Smooth muscle cell (in vitro differentiated cells): ENCODE measurements around the gene RCL1. TPM values are rescaled to one million over a fixed set of nuclear protein-coding genes. Genes with fewer than 3 reads are reported as not detected.
"Not testable (repeated sequence)": the region's sequence is repeated elsewhere in the genome, so short reads cannot be mapped to it uniquely, and the experiment has no call there.

Source experiments
- DNase-seq: peaks from one replicate; lab custom pipeline; 2025; ENCODE audit not compliant: unreplicated experiment; lab: John Stamatoyannopoulos, UW
- H2AFZ ChIP-seq: fragments of 200-600 bp; sonication (generic); 2 replicates; pipeline ENCODE4 v1.6.0; 2016; ENCODE audit warnings: antibody characterized with exemption, low read depth, mild to moderate bottlenecking
- H3F3A ChIP-seq: fragments of 200-600 bp; sonication (generic); 2 replicates; pipeline ENCODE4 v1.6.0; 2017; ENCODE audit warnings: antibody characterized with exemption, low read depth
- H3K27ac ChIP-seq: fragments of 200-600 bp; sonication (generic); 2 replicates; pipeline ENCODE4 v1.5.1; 2016; ENCODE audit warnings: low read depth, mild to moderate bottlenecking
- H3K27me3 ChIP-seq: fragments of 200-600 bp; sonication (generic); 2 replicates; pipeline ENCODE4 v1.6.1; 2016; ENCODE audit warnings: low read depth, mild to moderate bottlenecking
- H3K36me3 ChIP-seq: fragments of 200-600 bp; sonication (generic); 2 replicates; pipeline ENCODE4 v1.5.1; 2016; ENCODE audit warnings: low read depth
- H3K4me1 ChIP-seq: fragments of 200-600 bp; sonication (generic); 2 replicates; pipeline ENCODE4 v1.5.1; 2016; ENCODE audit warnings: low read depth
- H3K4me2 ChIP-seq: fragments of 200-600 bp; sonication (generic); 2 replicates; pipeline ENCODE4 v1.6.0; 2016; ENCODE audit warnings: mild to moderate bottlenecking
- H3K4me3 ChIP-seq: fragments of 200-600 bp; sonication (generic); 2 replicates; pipeline ENCODE4 v1.5.1; 2016; ENCODE audit warnings: mild to moderate bottlenecking
- H3K79me2 ChIP-seq: fragments of 200-600 bp; sonication (generic); 2 replicates; pipeline ENCODE4 v1.6.0; 2016; ENCODE audit warnings: low read depth, mild to moderate bottlenecking
- H3K9ac ChIP-seq: fragments of 200-600 bp; sonication (generic); 2 replicates; pipeline ENCODE4 v1.6.0; 2016; ENCODE audit warnings: low read depth
- H3K9me3 ChIP-seq: fragments of 200-600 bp; sonication (generic); replicated peaks from 2 replicates; pipeline ENCODE4 v1.5.1; 2016; ENCODE audit warnings: low read depth
- H4K20me1 ChIP-seq: fragments of 200-600 bp; sonication (generic); 2 replicates; pipeline ENCODE4 v1.6.0; 2016; ENCODE audit warnings: low read depth
- WGBS: methylation state at CpG from one replicate; pipeline ENCODE4 v1.1.7; 2016; ENCODE audit warnings: low lambda C conversion rate; 5-methylcytosine and 5-hydroxymethylcytosine counted together
- polyA plus RNA-seq: library from polyadenylated mRNA; unstranded; fragments of >200 nt; fragmentation: Nextera tagmentation; extraction: Ambion mirVana; gene quantifications from 2 replicates; pipeline ENCODE4 v1.2.1, GENCODE V29; 2016
- total RNA-seq: library from RNA; depleted of rRNA; stranded (reverse); fragments of >200 nt; gene quantifications from 2 replicates; pipeline ENCODE4 v1.2.3, GENCODE V29; 2014
- TF ChIP-seq, protein P1 (sequence below): fragments of 200-600 bp; sonication (generic); IDR thresholded peaks from 2 replicates; pipeline ENCODE4 v1.5.1; 2017; ENCODE audit warnings: borderline replicate concordance, mild to moderate bottlenecking, antibody characterized with exemption; ENCODE audit not compliant: insufficient read depth, poor library complexity, severe bottlenecking

The RCL1 gene
- total and polyA plus RNA-seq, 2 experiments from 2014 or later, result 7.9 to 11.1 TPM

DNA sequence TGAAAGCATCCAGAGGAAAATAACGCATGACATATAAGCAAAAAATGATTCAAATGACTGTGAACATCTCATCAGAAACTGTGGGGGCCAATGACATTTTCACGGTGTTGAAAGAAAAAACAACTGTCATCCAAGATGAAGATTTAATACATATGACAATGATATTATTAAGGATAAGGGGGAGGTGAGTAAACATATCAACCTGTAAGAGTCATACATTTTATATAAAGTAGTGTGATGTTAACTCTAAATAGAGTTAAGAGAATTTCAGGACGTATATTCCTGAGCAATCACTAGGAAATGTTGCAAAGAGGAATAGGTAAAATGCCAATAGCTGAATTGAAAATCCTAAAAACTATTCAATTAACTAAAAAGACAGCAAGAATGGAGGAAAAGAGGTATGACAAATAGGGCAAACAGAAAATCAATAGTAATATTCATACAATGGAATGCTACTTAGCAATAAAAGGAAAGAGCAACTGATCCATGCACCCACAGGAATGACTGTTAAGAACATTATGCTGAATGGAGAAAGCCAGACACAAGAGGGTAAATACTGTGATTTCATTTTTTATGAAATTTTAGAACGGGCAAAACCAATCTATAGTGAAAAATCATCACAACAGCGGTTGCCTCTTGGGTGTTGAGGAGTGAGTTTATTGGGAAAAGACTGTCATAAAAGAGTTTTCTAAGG lies 99.9 kb downstream of the RCL1 start:
- 98% methylated on average over 5 of the region's 5 CpGs for whole genome bisulfite sequencing
- Histone ChIP-seq H3K9ac (no peak overlapping the region), H4K20me1 (no peaks in the 10 kb centered on the region), H3K79me2 (no peaks in the 10 kb centered on the region), H3K9me3 (no peaks in the 10 kb centered on the region), H3K4me1 (peaks cover 3% of the 10 kb centered on the region), H2AFZ (no peak overlapping the region), H3F3A (no peaks in the 10 kb centered on the region), H3K36me3 (no peaks in the 10 kb centered on the region), H3K4me2 (no peak overlapping the region), H3K27me3 (no peaks in the 10 kb centered on the region), H3K4me3 (no peak overlapping the region), H3K27ac (no peak overlapping the region)
- DNase-seq, result no peak
- TF ChIP-seq, protein P1, sequence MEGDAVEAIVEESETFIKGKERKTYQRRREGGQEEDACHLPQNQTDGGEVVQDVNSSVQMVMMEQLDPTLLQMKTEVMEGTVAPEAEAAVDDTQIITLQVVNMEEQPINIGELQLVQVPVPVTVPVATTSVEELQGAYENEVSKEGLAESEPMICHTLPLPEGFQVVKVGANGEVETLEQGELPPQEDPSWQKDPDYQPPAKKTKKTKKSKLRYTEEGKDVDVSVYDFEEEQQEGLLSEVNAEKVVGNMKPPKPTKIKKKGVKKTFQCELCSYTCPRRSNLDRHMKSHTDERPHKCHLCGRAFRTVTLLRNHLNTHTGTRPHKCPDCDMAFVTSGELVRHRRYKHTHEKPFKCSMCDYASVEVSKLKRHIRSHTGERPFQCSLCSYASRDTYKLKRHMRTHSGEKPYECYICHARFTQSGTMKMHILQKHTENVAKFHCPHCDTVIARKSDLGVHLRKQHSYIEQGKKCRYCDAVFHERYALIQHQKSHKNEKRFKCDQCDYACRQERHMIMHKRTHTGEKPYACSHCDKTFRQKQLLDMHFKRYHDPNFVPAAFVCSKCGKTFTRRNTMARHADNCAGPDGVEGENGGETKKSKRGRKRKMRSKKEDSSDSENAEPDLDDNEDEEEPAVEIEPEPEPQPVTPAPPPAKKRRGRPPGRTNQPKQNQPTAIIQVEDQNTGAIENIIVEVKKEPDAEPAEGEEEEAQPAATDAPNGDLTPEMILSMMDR, result no peak

DNA sequence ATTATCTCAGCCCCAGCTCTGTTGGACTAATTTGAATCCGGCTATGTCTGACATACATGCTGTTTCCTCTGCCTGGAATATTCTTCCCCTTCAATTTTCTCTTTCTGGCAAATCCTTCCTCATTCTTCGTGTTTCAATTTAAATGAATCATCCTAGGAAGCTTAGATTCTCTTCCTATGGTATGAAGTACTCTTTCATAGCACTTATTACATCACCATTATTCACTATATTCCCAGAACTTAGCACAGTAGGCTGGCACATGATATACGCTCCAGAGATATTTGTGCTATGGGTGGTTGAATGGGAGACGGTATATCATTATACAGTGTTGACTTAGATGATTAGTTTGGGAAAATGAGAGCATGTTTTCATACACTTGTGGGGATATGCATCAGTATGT lies 101.3 kb downstream of the RCL1 start:
- WGBS, result 59% methylated on average over 4 of the region's 4 CpGs
- H3K4me1 ChIP-seq, result no peaks in the 10 kb centered on the region
- H3K79me2 ChIP-seq, result no peaks in the 10 kb centered on the region
- H3K9me3 ChIP-seq, result no peaks in the 10 kb centered on the region
- H3K4me2 ChIP-seq, result no peak overlapping the region
- no peaks in the 10 kb centered on the region for H3K27me3 ChIP-seq
- peak overlapping the region; percentile 2 for H3K27ac ChIP-seq
- no peaks in the 10 kb centered on the region for H3F3A ChIP-seq
- H2AFZ ChIP-seq, result no peak overlapping the region
- H4K20me1 ChIP-seq, result no peaks in the 10 kb centered on the region
- no peaks in the 10 kb centered on the region for H3K36me3 ChIP-seq
- no peak overlapping the region for H3K4me3 ChIP-seq
- no peak overlapping the region for H3K9ac ChIP-seq
- no peak for DNase-seq
- TF ChIP-seq, protein P1, result no peak

DNA sequence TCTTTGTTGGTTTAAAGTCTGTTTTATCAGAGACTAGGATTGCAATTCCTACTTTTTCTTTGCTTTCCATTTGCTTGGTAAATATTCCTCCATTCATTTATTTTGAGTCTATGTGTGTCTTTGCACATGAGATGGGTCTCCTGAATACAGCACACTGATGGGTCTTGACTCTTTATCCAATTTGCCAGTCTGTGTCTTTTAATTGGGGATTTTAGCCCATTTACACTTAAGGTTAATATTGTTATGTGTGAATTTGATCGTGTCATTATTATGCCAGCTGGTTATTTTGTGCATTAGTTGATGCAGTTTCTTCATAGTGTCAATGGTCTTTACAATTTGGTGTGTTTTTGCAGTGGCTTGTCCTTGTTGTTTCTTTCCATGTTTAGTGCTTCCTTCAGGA lies 107.1 kb downstream of the RCL1 start:
- not testable (repeated sequence) for H3K27me3 ChIP-seq, H3K4me2 ChIP-seq, H3K4me1 ChIP-seq, H2AFZ ChIP-seq, DNase-seq, H3K4me3 ChIP-seq, H3K36me3 ChIP-seq, H4K20me1 ChIP-seq, H3K79me2 ChIP-seq, H3K9me3 ChIP-seq, H3K27ac ChIP-seq, H3K9ac ChIP-seq, H3F3A ChIP-seq
- WGBS, result 96% methylated on average over 1 of the region's 1 CpG

DNA sequence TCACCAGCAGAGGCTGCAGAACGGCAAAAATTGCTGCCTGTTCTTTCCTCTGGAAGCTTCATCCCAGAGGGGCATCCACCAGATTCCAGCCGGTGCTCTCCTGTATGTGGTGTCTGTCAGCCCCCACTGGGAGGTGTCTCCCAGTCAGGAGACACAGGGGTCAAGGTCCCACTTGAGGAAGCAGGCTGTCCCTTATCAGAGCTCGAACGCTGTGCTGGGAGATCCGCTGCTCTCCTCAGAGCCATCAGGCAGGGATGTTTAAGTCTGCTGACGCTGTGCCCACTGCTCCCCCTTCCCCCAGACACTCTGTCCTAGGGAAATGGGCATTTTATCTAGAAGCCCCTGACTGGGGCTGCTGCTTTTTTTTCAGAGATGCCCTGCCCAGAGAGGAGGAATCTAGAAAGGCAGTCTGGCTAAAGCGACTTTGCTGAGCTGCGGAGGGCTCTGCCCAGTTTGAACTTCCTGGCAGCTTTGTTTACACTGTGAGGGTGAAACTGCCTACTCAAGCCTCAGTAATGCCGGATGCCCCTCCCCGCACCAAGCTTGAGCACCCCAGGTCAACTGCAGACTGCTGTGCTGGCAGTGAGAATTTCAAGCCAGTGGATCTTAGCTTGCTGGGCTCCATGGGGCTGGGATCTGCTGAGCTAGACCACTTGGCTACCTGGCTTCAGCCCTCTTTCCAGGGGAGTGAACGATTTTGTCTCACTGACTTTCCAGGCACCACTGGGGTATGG lies 108.8 kb downstream of the RCL1 start:
- H3K9me3 ChIP-seq, result not testable (repeated sequence)

More for the DNA sequence above, 108.8 kb downstream of the RCL1 start:
- peak overlapping the region; percentile 34 for H3K4me3 ChIP-seq
- H3K36me3 ChIP-seq, DNase-seq, H3F3A ChIP-seq, H4K20me1 ChIP-seq, H3K27ac ChIP-seq, H3K79me2 ChIP-seq, H3K27me3 ChIP-seq, H3K4me1 ChIP-seq: not testable (repeated sequence)
- WGBS, result 26% methylated on average over 11 of the region's 11 CpGs
- H3K4me2 ChIP-seq, result peak overlapping the region; percentile 82
- peak overlapping the region; percentile 22 for H2AFZ ChIP-seq
- peak overlapping the region; percentile 32 for H3K9ac ChIP-seq
